Peyer's patch (tissue), 4 donors: ENCODE measurements around the gene CFD. TPM values are rescaled to one million over a fixed set of nuclear protein-coding genes. Genes with fewer than 3 reads are reported as not detected.

ENCODE experiments used
- DNase-seq, 3 donors: peaks; one replicate each; pipeline ENCODE4 v3.0.0-alpha.2; 2017 to 2019
- H3K27ac ChIP-seq, 4 donors: fragments of 200-600 bp; sonication (generic); one replicate each; pipeline ENCODE4 v1.5.1; 2016 to 2019
- H3K27me3 ChIP-seq, 2 donors: fragments of 200-600 bp; sonication (generic); one replicate each; pipeline ENCODE4 v1.5.1; 2019
- H3K36me3 ChIP-seq, 3 donors: fragments of 200-600 bp; sonication (generic); one replicate each; pipeline ENCODE4 v1.5.1; 2016 to 2019
- H3K4me1 ChIP-seq, 4 donors: fragments of 200-600 bp; sonication (generic); one replicate each; pipeline ENCODE4 v1.5.1; 2016 to 2019
- H3K4me3 ChIP-seq, 4 donors: fragments of 200-600 bp; sonication (generic); 1 replicate in 3 of 4; 2 replicates in 1 of 4; pipeline ENCODE4 v1.5.1; 2016 to 2019; ENCODE audit warnings: mild to moderate bottlenecking in 1 of 4
- H3K9me3 ChIP-seq, 4 donors: fragments of 200-600 bp; sonication (generic); one replicate each; pipeline ENCODE4 v1.5.1; 2016 to 2019; ENCODE audit warnings: mild to moderate bottlenecking in 1 of 4
- CTCF ChIP-seq, 6 experiments: fragments of 450-650 bp in 4 of 6; fragments of 200-600 bp in 2 of 6; sonication (generic) in 1 of 6; IDR thresholded peaks; one replicate each; pipeline ENCODE4 v1.5.1; 2017 to 2019; ENCODE audit warnings: antibody characterized with exemption in 6 of 6, mild to moderate bottlenecking in 3 of 6, moderate library complexity in 1 of 6
- POLR2A ChIP-seq, 2 donors: fragments of 450-650 bp; IDR thresholded peaks; one replicate each; pipeline ENCODE4 v1.5.1; 2017; ENCODE audit warnings: antibody characterized with exemption in 2 of 2, mild to moderate bottlenecking in 2 of 2, moderate library complexity in 2 of 2
- total RNA-seq, 4 donors: library from RNA; depleted of rRNA; stranded (reverse); fragments of >200 nt; gene quantifications; one replicate each; pipeline ENCODE4 v1.1.0, GENCODE V29; 2016

Gene CFD
- 100 to 1,000 TPM; 140 to 403 (median 303) TPM for total RNA-seq

GRCh38 chr19:858868-859843 lies at the start of gene CFD:
CFD (plus strand) TSS chr19:859664; CDS start chr19:859690, 26 bp downstream.
- Histone ChIP-seq H3K4me3 (peak within 1 kb of the TSS; percentile 32 to 59 (median 50)), H3K4me1 (peaks cover 0 to 32% (median 12%) of the 10 kb centered on the region in 4 donors), H3K27ac (peak within 1 kb of the TSS; percentile 15 to 73 (median 56))

GRCh38 chr19:810077-810855 lies 49.2 kb upstream of the CFD start:
- Histone ChIP-seq H3K4me3 (no peak overlapping the region), H3K27me3 (no peaks in the 10 kb centered on the region), H3K4me1 (no peaks in the 10 kb centered on the region), H3K9me3 (no peaks in the 10 kb centered on the region), H3K36me3 (peaks cover 3 to 82% (median 7%) of the 10 kb centered on the region in 3 donors), H3K27ac (no peak overlapping the region)
- no peak for DNase-seq
- no peak for TF ChIP-seq POLR2A (IDR thresholded peaks at IDR 0.05)
- no peak for TF ChIP-seq CTCF (IDR thresholded peaks at IDR 0.05)

More at GRCh38 chr19:858868-859843, at the start of gene CFD:
- no peaks in the 10 kb centered on the region for H3K9me3 ChIP-seq
- TF ChIP-seq POLR2A (IDR thresholded peaks at IDR 0.05) (peak; percentile 26 to 30), CTCF (IDR thresholded peaks at IDR 0.05) (no peak)
- no peaks in the 10 kb centered on the region for H3K27me3 ChIP-seq
- no peaks in the 10 kb centered on the region for H3K36me3 ChIP-seq
- peak in 2 of 3 donors; percentile 65 to 69 for DNase-seq

GRCh38 chr19:810883-811489 lies 48.5 kb upstream of the CFD start:
- Histone ChIP-seq H3K9me3 (no peaks in the 10 kb centered on the region), H3K4me1 (no peaks in the 10 kb centered on the region), H3K27ac (no peak overlapping the region), H3K27me3 (no peaks in the 10 kb centered on the region), H3K36me3 (peaks cover 0 to 75% (median 7%) of the 10 kb centered on the region in 3 donors), H3K4me3 (no peak overlapping the region)
- no peak for TF ChIP-seq POLR2A (IDR thresholded peaks at IDR 0.05)
- TF ChIP-seq CTCF (IDR thresholded peaks at IDR 0.05), result no peak
- no peak for DNase-seq

GRCh38 chr19:811506-812048 lies 47.9 kb upstream of the CFD start:
- TF ChIP-seq CTCF (IDR thresholded peaks at IDR 0.05) (no peak), POLR2A (IDR thresholded peaks at IDR 0.05) (no peak)
- H3K4me1 ChIP-seq, result no peaks in the 10 kb centered on the region
- H3K27ac ChIP-seq, result no peak overlapping the region
- no peak overlapping the region for H3K4me3 ChIP-seq
- DNase-seq, result no peak
- no peaks in the 10 kb centered on the region for H3K9me3 ChIP-seq
- H3K36me3 ChIP-seq, result peaks cover 0 to 69% (median 3%) of the 10 kb centered on the region in 3 donors
- H3K27me3 ChIP-seq, result no peaks in the 10 kb centered on the region
